Measurements from ENCODE around the gene ITM2B.

DNA sequence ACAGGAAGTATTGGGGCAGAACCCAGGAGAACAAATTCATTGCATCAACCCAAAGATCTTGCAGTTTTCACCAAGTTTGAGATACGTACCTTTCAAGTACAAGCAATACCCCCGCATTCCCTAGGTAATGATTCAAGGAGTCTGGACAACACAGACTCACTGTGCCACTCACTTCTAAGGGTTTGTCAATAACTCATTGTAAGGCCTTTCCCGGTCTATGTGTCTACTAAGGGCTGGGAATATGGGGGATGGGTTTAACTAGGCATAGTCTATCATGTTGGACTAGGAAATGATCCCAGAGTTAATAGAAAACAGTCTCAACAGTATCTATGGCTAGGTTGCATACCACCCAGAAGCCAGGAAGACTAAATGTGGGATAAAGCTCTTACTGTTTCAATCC, 8.3 kb upstream of the ITM2B start:
- no peak for TF ChIP-seq POLR2A (IDR thresholded peaks at IDR 0.05)
- TF ChIP-seq, protein P1, sequence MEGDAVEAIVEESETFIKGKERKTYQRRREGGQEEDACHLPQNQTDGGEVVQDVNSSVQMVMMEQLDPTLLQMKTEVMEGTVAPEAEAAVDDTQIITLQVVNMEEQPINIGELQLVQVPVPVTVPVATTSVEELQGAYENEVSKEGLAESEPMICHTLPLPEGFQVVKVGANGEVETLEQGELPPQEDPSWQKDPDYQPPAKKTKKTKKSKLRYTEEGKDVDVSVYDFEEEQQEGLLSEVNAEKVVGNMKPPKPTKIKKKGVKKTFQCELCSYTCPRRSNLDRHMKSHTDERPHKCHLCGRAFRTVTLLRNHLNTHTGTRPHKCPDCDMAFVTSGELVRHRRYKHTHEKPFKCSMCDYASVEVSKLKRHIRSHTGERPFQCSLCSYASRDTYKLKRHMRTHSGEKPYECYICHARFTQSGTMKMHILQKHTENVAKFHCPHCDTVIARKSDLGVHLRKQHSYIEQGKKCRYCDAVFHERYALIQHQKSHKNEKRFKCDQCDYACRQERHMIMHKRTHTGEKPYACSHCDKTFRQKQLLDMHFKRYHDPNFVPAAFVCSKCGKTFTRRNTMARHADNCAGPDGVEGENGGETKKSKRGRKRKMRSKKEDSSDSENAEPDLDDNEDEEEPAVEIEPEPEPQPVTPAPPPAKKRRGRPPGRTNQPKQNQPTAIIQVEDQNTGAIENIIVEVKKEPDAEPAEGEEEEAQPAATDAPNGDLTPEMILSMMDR (IDR thresholded peaks at IDR 0.05 in 4 of 5, conservative IDR thresholded peaks at IDR 0.05 in 1 of 5), result no peak
